HCT116 (cell line): ENCODE data around the gene COL19A1.

ENCODE experiments used
- EZH2 ChIP-seq: fragments of 200-600 bp; sonication (generic); IDR thresholded peaks from 2 replicates; pipeline ENCODE4 v1.6.1; 2017; ENCODE audit warnings: antibody characterized with exemption, mixed run types
- EZH2phosphoT487 ChIP-seq: fragments of 200-600 bp; IDR thresholded peaks from 2 replicates; pipeline ENCODE4 v1.6.1; 2018; ENCODE audit warnings: antibody characterized with exemption, borderline replicate concordance
- POLR2A ChIP-seq: IDR thresholded peaks from 2 replicates; pipeline ENCODE4 v1.7.0; 2011; ENCODE audit warnings: borderline replicate concordance; ENCODE audit not compliant: insufficient read depth, insufficient read length; ENCODE audit errors: extremely low read depth
- POLR2AphosphoS5 ChIP-seq: IDR thresholded peaks from 2 replicates; pipeline ENCODE4 v1.6.1; 2011; ENCODE audit warnings: mild to moderate bottlenecking, low read depth, low read length, moderate library complexity
- RAD21 ChIP-seq: IDR thresholded peaks from 2 replicates; pipeline ENCODE4 v1.6.1; 2012; ENCODE audit warnings: low read depth, mild to moderate bottlenecking
- SRF ChIP-seq: IDR thresholded peaks from 2 replicates; pipeline ENCODE4 v1.6.1; 2012; ENCODE audit warnings: low read depth
- ZNF274 ChIP-seq: fragments of 200-500 bp; sonication (Bioruptor generic); IDR thresholded peaks from 2 replicates; pipeline ENCODE4 v1.6.1; 2014; ENCODE audit warnings: mild to moderate bottlenecking, low read depth, low read length, inconsistent platforms
- TF ChIP-seq, protein P1 (sequence below), 3 experiments: fragments of 200-600 bp in 1 of 3; sonication (generic) in 1 of 3; IDR thresholded peaks in 2 of 3; conservative IDR thresholded peaks in 1 of 3; 2 replicates each; pipeline ENCODE4 v1.5.1; 2012 to 2017; ENCODE audit warnings: low read depth in 2 of 3, low read length in 2 of 3, antibody characterized with exemption in 1 of 3, borderline replicate concordance in 1 of 3, control low read depth in 1 of 3, mild to moderate bottlenecking in 1 of 3, mixed read lengths in 1 of 3, mixed run types in 1 of 3, moderate library complexity in 1 of 3; ENCODE audit not compliant: insufficient read depth in 1 of 3
- TF ChIP-seq, protein P2 (sequence below): IDR thresholded peaks from 2 replicates; pipeline ENCODE4 v1.6.1; 2012; ENCODE audit warnings: low read depth

DNA sequence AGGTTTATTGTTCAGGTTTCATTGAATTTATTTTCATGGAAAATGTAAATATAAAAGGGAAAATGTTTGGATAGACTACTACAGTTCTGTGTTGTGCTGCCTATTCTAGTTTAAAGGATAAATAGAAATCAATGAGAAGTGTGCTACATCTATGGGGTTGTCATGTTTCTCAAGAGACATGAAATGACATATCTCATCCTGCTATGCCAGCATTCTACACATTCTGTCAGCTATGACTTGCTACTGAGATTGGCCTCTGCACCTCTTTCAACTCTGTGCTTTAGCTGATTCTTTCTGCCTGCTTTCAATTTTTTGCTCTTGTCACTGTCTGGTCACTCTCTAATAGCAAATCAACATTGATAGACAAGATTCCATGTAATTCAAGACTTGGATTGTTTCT, 33.8 kb upstream of the COL19A1 start:
- no peak for TF ChIP-seq EZH2
- TF ChIP-seq, protein P1, sequence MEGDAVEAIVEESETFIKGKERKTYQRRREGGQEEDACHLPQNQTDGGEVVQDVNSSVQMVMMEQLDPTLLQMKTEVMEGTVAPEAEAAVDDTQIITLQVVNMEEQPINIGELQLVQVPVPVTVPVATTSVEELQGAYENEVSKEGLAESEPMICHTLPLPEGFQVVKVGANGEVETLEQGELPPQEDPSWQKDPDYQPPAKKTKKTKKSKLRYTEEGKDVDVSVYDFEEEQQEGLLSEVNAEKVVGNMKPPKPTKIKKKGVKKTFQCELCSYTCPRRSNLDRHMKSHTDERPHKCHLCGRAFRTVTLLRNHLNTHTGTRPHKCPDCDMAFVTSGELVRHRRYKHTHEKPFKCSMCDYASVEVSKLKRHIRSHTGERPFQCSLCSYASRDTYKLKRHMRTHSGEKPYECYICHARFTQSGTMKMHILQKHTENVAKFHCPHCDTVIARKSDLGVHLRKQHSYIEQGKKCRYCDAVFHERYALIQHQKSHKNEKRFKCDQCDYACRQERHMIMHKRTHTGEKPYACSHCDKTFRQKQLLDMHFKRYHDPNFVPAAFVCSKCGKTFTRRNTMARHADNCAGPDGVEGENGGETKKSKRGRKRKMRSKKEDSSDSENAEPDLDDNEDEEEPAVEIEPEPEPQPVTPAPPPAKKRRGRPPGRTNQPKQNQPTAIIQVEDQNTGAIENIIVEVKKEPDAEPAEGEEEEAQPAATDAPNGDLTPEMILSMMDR (IDR thresholded peaks at IDR 0.05 in 2 of 3, conservative IDR thresholded peaks at IDR 0.05 in 1 of 3; ENCODE audit: borderline replicate concordance in 1 of 3, insufficient read depth in 1 of 3, low read depth in 2 of 3, low read length in 2 of 3): no peak
- no peak for TF ChIP-seq SRF
- TF ChIP-seq POLR2AphosphoS5: no peak
- no peak for TF ChIP-seq EZH2phosphoT487
- TF ChIP-seq RAD21: no peak
- no peak for TF ChIP-seq POLR2A
- no peak for TF ChIP-seq ZNF274
- TF ChIP-seq, protein P2, sequence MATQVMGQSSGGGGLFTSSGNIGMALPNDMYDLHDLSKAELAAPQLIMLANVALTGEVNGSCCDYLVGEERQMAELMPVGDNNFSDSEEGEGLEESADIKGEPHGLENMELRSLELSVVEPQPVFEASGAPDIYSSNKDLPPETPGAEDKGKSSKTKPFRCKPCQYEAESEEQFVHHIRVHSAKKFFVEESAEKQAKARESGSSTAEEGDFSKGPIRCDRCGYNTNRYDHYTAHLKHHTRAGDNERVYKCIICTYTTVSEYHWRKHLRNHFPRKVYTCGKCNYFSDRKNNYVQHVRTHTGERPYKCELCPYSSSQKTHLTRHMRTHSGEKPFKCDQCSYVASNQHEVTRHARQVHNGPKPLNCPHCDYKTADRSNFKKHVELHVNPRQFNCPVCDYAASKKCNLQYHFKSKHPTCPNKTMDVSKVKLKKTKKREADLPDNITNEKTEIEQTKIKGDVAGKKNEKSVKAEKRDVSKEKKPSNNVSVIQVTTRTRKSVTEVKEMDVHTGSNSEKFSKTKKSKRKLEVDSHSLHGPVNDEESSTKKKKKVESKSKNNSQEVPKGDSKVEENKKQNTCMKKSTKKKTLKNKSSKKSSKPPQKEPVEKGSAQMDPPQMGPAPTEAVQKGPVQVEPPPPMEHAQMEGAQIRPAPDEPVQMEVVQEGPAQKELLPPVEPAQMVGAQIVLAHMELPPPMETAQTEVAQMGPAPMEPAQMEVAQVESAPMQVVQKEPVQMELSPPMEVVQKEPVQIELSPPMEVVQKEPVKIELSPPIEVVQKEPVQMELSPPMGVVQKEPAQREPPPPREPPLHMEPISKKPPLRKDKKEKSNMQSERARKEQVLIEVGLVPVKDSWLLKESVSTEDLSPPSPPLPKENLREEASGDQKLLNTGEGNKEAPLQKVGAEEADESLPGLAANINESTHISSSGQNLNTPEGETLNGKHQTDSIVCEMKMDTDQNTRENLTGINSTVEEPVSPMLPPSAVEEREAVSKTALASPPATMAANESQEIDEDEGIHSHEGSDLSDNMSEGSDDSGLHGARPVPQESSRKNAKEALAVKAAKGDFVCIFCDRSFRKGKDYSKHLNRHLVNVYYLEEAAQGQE: no peak
